ENCODE measurements around the gene SYDE2. TPM values are rescaled to one million over a fixed set of nuclear protein-coding genes. Genes with fewer than 3 reads are reported as not detected.

The SYDE2 gene
- total and polyA plus RNA-seq, 9 of the 15 experiments (the other 6 are each of a cell fraction or from before 2014, with no cell fraction given), result 0.39 to 8.7 (median 4.5) TPM

GRCh38 chr1:85244271-85245061 is 43.6 kb upstream of the SYDE2 start (continued):
- TF ChIP-seq E2F6 (IDR thresholded peaks at IDR 0.05; ENCODE audit: borderline replicate concordance in 1 of 2, extremely low read depth in 1 of 2, insufficient read depth in 1 of 2, insufficient read length in 1 of 2, low read depth in 1 of 2, low read length in 1 of 2, poor library complexity in 1 of 2, severe bottlenecking in 1 of 2) (peak in 1 of 2 experiments; percentile 15), DPF2 (IDR thresholded peaks at IDR 0.05) (peak; percentile 71), LEF1 (IDR thresholded peaks at IDR 0.05) (peak; percentile 82), RFX7 (CRISPR knock-in tag; IDR thresholded peaks at IDR 0.05) (no peak), CHCHD3 (CRISPR knock-in tag; IDR thresholded peaks at IDR 0.05) (no peak), ZNF23 (CRISPR knock-in tag; IDR thresholded peaks at IDR 0.05) (0 out of 2 replicates have a peak, but pooled peaks have one; percentile 47), MLX (CRISPR knock-in tag; conservative IDR thresholded peaks at IDR 0.05) (no peak), FOXA3 (CRISPR knock-in tag; conservative IDR thresholded peaks at IDR 0.05 in 1 of 2, IDR thresholded peaks at IDR 0.05 in 1 of 2) (peak in 1 of 2 experiments; percentile 51; a peak in 2 of 4 replicates), CHD2 (IDR thresholded peaks at IDR 0.05; ENCODE audit: low read depth, low read length) (no peak), EWSR1 (IDR thresholded peaks at IDR 0.05; ENCODE audit: borderline replicate concordance, low read depth, partially characterized antibody) (no peak), BRD9 (IDR thresholded peaks at IDR 0.05; ENCODE audit: low read depth, partially characterized antibody) (peak; percentile 67), ZBTB43 (CRISPR knock-in tag; IDR thresholded peaks at IDR 0.05) (no peak), MAFG (tag; conservative IDR thresholded peaks at IDR 0.05) (peak; percentile 36; the same call in 1 of the 2 replicates), ZNF232 (CRISPR knock-in tag; IDR thresholded peaks at IDR 0.05) (no peak), GTF2A2 (tag; IDR thresholded peaks at IDR 0.05) (0 out of 2 replicates have a peak, but pooled peaks have one; percentile 23), EP300 (IDR thresholded peaks at IDR 0.05; ENCODE audit: low read length) (peak; percentile 60; the same call in 1 of the 2 replicates), BRD4 (IDR thresholded peaks at IDR 0.05) (peak; percentile 37; the same call in 1 of the 2 replicates), BHLHE40 (IDR thresholded peaks at IDR 0.05; ENCODE audit: low read length) (no peak), STAG1 (CRISPR knock-in tag; IDR thresholded peaks at IDR 0.05; ENCODE audit: borderline replicate concordance) (no peak), ZNF586 (CRISPR knock-in tag; conservative IDR thresholded peaks at IDR 0.05) (no peak), TEAD4 (IDR thresholded peaks at IDR 0.05; ENCODE audit: low read length) (peak; percentile 45), TEAD4 (CRISPR knock-in tag; IDR thresholded peaks at IDR 0.05; ENCODE audit: borderline replicate concordance) (no peak), ZNF253 (CRISPR knock-in tag; conservative IDR thresholded peaks at IDR 0.05) (no peak), SNIP1 (IDR thresholded peaks at IDR 0.05; ENCODE audit: low read depth) (no peak), SAFB2 (IDR thresholded peaks at IDR 0.05; ENCODE audit: borderline replicate concordance, low read depth, low read length, severe bottlenecking) (no peak), ZFX (CRISPR knock-in tag; IDR thresholded peaks at IDR 0.05) (peak; percentile 69), ZNF146 (CRISPR knock-in tag; IDR thresholded peaks at IDR 0.05; ENCODE audit: unreplicated experiment) (no peak), NFIC (IDR thresholded peaks at IDR 0.05) (no peak)
